Neural progenitor cell (in vitro differentiated cells): Measurements from ENCODE around the gene PNCK. TPM values are rescaled to one million over a fixed set of nuclear protein-coding genes. Genes with fewer than 3 reads are reported as not detected.

Experiments used
- DNase-seq: peaks from one replicate; pipeline ENCODE4 v3.0.0-alpha.2; 2016; ENCODE audit warnings: low spot score
- H2AFZ ChIP-seq: fragments of 200-600 bp; sonication (generic); replicated peaks from 2 replicates; pipeline ENCODE4 v1.6.1; 2016; ENCODE audit warnings: antibody characterized with exemption
- H3F3A ChIP-seq: fragments of 200-600 bp; sonication (generic); 2 replicates; pipeline ENCODE4 v1.6.1; 2016; ENCODE audit warnings: antibody characterized with exemption, low read depth
- H3K27ac ChIP-seq: fragments of 200-600 bp; sonication (generic); 2 replicates; pipeline ENCODE4 v1.5.1; 2016; ENCODE audit warnings: mild to moderate bottlenecking
- H3K27me3 ChIP-seq: fragments of 200-600 bp; sonication (generic); 2 replicates; pipeline ENCODE4 v1.6.1; 2016; ENCODE audit warnings: mild to moderate bottlenecking, moderate library complexity
- H3K36me3 ChIP-seq: fragments of 200-600 bp; sonication (generic); 2 replicates; pipeline ENCODE4 v1.5.1; 2016
- H3K4me1 ChIP-seq: fragments of 200-600 bp; sonication (generic); 2 replicates; pipeline ENCODE4 v1.6.1; 2016; ENCODE audit warnings: mixed run types
- H3K4me2 ChIP-seq: fragments of 200-600 bp; sonication (generic); 2 replicates; pipeline ENCODE4 v1.6.1; 2016
- H3K4me3 ChIP-seq: fragments of 200-600 bp; sonication (generic); 2 replicates; pipeline ENCODE4 v1.5.1; 2016
- H3K79me2 ChIP-seq: fragments of 200-600 bp; sonication (generic); 2 replicates; pipeline ENCODE4 v1.6.1; 2016; ENCODE audit warnings: low read depth
- H3K9ac ChIP-seq: fragments of 200-600 bp; sonication (generic); 2 replicates; pipeline ENCODE4 v1.6.1; 2016
- H3K9me3 ChIP-seq: fragments of 200-600 bp; sonication (generic); 2 replicates; pipeline ENCODE4 v1.5.1; 2016; ENCODE audit warnings: low read depth
- H4K20me1 ChIP-seq: fragments of 200-600 bp; sonication (generic); 2 replicates; pipeline ENCODE4 v1.6.1; 2016; ENCODE audit warnings: low read depth
- H3K27ac Mint-ChIP-seq: 3 replicates; pipeline ENCODE4 v1.8.0; 2021; ENCODE audit warnings: mixed read lengths
- H3K27me3 Mint-ChIP-seq: 2 replicates; pipeline ENCODE4 v1.8.0; 2022; ENCODE audit warnings: low read depth, mild to moderate bottlenecking, inconsistent platforms, moderate library complexity, mixed read lengths; ENCODE audit not compliant: insufficient read depth
- H3K36me3 Mint-ChIP-seq: 3 replicates; pipeline ENCODE4 v1.8.0; 2021; ENCODE audit warnings: mixed read lengths
- H3K4me1 Mint-ChIP-seq: 3 replicates; pipeline ENCODE4 v1.8.0; 2021; ENCODE audit warnings: mixed read lengths
- H3K4me3 Mint-ChIP-seq: 3 replicates; pipeline ENCODE4 v1.8.0; 2021; ENCODE audit warnings: mild to moderate bottlenecking, moderate library complexity, mixed read lengths
- H3K9me3 Mint-ChIP-seq: 3 replicates; pipeline ENCODE4 v1.8.0; 2020; ENCODE audit warnings: mixed read lengths
- CTCF ChIP-seq: fragments of 200-600 bp; sonication (generic); IDR thresholded peaks from 2 replicates; pipeline ENCODE4 v1.5.1; 2017; ENCODE audit warnings: antibody characterized with exemption, mild to moderate bottlenecking
- EZH2 ChIP-seq: fragments of 200-600 bp; sonication (generic); IDR thresholded peaks from 2 replicates; pipeline ENCODE4 v1.6.1; 2017; ENCODE audit warnings: antibody characterized with exemption, mild to moderate bottlenecking, moderate library complexity
- EZH2phosphoT487 ChIP-seq: fragments of 200-600 bp; sonication (generic); IDR thresholded peaks from 2 replicates; pipeline ENCODE4 v1.6.1; 2017; ENCODE audit warnings: antibody characterized with exemption
- total RNA-seq: library from RNA; depleted of rRNA; stranded (reverse); fragments of >200 nt; gene quantifications from 2 replicates; pipeline ENCODE4 v1.2.3, GENCODE V29; 2015; ENCODE audit warnings: low replicate concordance

Gene PNCK
- total RNA-seq, 1 donor from 2014 or later, result 19.7 TPM

GRCh38 chrX:153651540-153652079 is 22.0 kb downstream of the PNCK start:
- H3K9me3 ChIP-seq, result peaks cover 14% of the 10 kb centered on the region
- no peak overlapping the region for H3K4me3 ChIP-seq
- H3K9ac ChIP-seq, result no peak overlapping the region
- H3K79me2 ChIP-seq, result no peaks in the 10 kb centered on the region
- no peak for DNase-seq
- Mint-ChIP-seq H3K4me3 (peak overlapping the region; percentile 30), H3K36me3 (no peaks in the 10 kb centered on the region), H3K4me1 (no peaks in the 10 kb centered on the region), H3K9me3 (peaks cover 35% of the 10 kb centered on the region), H3K27me3 (peaks cover 8% of the 10 kb centered on the region), H3K27ac (no peak overlapping the region)
- no peak overlapping the region for H3K4me2 ChIP-seq
- H3K4me1 ChIP-seq, result no peaks in the 10 kb centered on the region
- TF ChIP-seq CTCF (peak; percentile 27), EZH2phosphoT487 (no peak), EZH2 (no peak)
- H3F3A ChIP-seq, result no peaks in the 10 kb centered on the region
- no peak overlapping the region for H2AFZ ChIP-seq
- H3K27me3 ChIP-seq, result peaks cover 31% of the 10 kb centered on the region
- H3K27ac ChIP-seq, result no peak overlapping the region
- no peaks in the 10 kb centered on the region for H3K36me3 ChIP-seq
- peaks cover 6% of the 10 kb centered on the region for H4K20me1 ChIP-seq

GRCh38 chrX:153650959-153651358 is 22.7 kb downstream of the PNCK start:
- Histone ChIP-seq H3K9ac (no peak overlapping the region), H3F3A (no peaks in the 10 kb centered on the region), H3K79me2 (no peaks in the 10 kb centered on the region), H3K4me1 (no peaks in the 10 kb centered on the region), H3K9me3 (peaks cover 14% of the 10 kb centered on the region), H3K27ac (no peak overlapping the region), H4K20me1 (peaks cover 7% of the 10 kb centered on the region), H3K36me3 (no peaks in the 10 kb centered on the region), H3K27me3 (peaks cover 37% of the 10 kb centered on the region), H2AFZ (no peak overlapping the region), H3K4me2 (no peak overlapping the region), H3K4me3 (no peak overlapping the region)
- no peaks in the 10 kb centered on the region for H3K36me3 Mint-ChIP-seq
- peaks cover 12% of the 10 kb centered on the region for H3K27me3 Mint-ChIP-seq
- DNase-seq, result no peak
- H3K27ac Mint-ChIP-seq, result no peak overlapping the region
- H3K4me1 Mint-ChIP-seq, result no peaks in the 10 kb centered on the region
- no peak for TF ChIP-seq EZH2
- no peak for TF ChIP-seq EZH2phosphoT487
- TF ChIP-seq CTCF, result no peak
- peaks cover 35% of the 10 kb centered on the region for H3K9me3 Mint-ChIP-seq
- H3K4me3 Mint-ChIP-seq, result no peak overlapping the region

- H3K4me1 Mint-ChIP-seq, result no peaks in the 10 kb centered on the region
- Histone ChIP-seq H3F3A (no peaks in the 10 kb centered on the region), H3K27me3 (peaks cover 45% of the 10 kb centered on the region), H3K27ac (no peak overlapping the region), H4K20me1 (peaks cover 8% of the 10 kb centered on the region), H3K36me3 (no peaks in the 10 kb centered on the region), H3K9me3 (peaks cover 14% of the 10 kb centered on the region), H3K9ac (no peak overlapping the region), H2AFZ (no peak overlapping the region), H3K4me3 (no peak overlapping the region), H3K4me2 (no peak overlapping the region), H3K79me2 (no peaks in the 10 kb centered on the region), H3K4me1 (no peaks in the 10 kb centered on the region)
- H3K9me3 Mint-ChIP-seq, result peaks cover 30% of the 10 kb centered on the region
- DNase-seq, result no peak
- peaks cover 19% of the 10 kb centered on the region for H3K27me3 Mint-ChIP-seq
- H3K27ac Mint-ChIP-seq, result no peak overlapping the region
- TF ChIP-seq EZH2 (no peak), EZH2phosphoT487 (no peak), CTCF (no peak)
- no peak overlapping the region for H3K4me3 Mint-ChIP-seq
- H3K36me3 Mint-ChIP-seq, result no peaks in the 10 kb centered on the region
Observed at GRCh38 chrX:153649915-153650782, 23.5 kb downstream of the PNCK start.
